SK-N-SH (cell line): ENCODE measurements around the gene DHX29.

Experiments used
- CTCF ChIP-seq: fragments of 200-600 bp; sonication (generic); IDR thresholded peaks from 2 replicates; pipeline ENCODE4 v1.6.1; 2017; ENCODE audit warnings: antibody characterized with exemption, mild to moderate bottlenecking, moderate library complexity
- ELF1 ChIP-seq: IDR thresholded peaks from 2 replicates; pipeline ENCODE4 v1.4.0; 2012
- EP300 ChIP-seq, 2 experiments: IDR thresholded peaks; 2 replicates each; pipeline versions ENCODE4 v1.4.0 to v1.6.1; 2012; ENCODE audit warnings: borderline replicate concordance in 1 of 2, low read depth in 1 of 2, low read length in 1 of 2
- EZH2phosphoT487 ChIP-seq: fragments of 200-600 bp; sonication (generic); IDR thresholded peaks from 2 replicates; pipeline ENCODE4 v1.6.1; 2017; ENCODE audit warnings: low read depth, mixed run types, mild to moderate bottlenecking, antibody characterized with exemption, moderate library complexity, borderline replicate concordance
- GABPA ChIP-seq: IDR thresholded peaks from 2 replicates; pipeline ENCODE4 v1.4.0; 2012; ENCODE audit warnings: low read depth, mild to moderate bottlenecking
- IRF3 ChIP-seq: fragments of 150-350 bp; IDR thresholded peaks from 2 replicates; pipeline ENCODE4 v1.6.1; 2016; ENCODE audit warnings: mild to moderate bottlenecking, low read depth, low read length
- MAX ChIP-seq: IDR thresholded peaks from 2 replicates; pipeline ENCODE4 v1.4.0; 2012; ENCODE audit warnings: low read depth
- POLR2AphosphoS5 ChIP-seq: IDR thresholded peaks from 2 replicates; pipeline ENCODE4 v1.6.1; 2012; ENCODE audit warnings: low read depth, low read length
- RCOR1 ChIP-seq: fragments of 150-350 bp; IDR thresholded peaks from 2 replicates; pipeline ENCODE4 v1.6.1; 2017; ENCODE audit warnings: antibody characterized with exemption, low read length
- RFX5 ChIP-seq: IDR thresholded peaks from 2 replicates; pipeline ENCODE4 v1.6.1; 2012; ENCODE audit warnings: mild to moderate bottlenecking, improper control_type of control experiment, low read length
- TAF1 ChIP-seq: IDR thresholded peaks from 2 replicates; pipeline ENCODE4 v1.6.1; 2012; ENCODE audit warnings: low read depth, mild to moderate bottlenecking, low read length, moderate library complexity, borderline replicate concordance
- TEAD4 ChIP-seq: IDR thresholded peaks from 2 replicates; pipeline ENCODE4 v1.4.0; 2012; ENCODE audit warnings: mild to moderate bottlenecking, borderline replicate concordance; ENCODE audit not compliant: insufficient read depth
- USF2 ChIP-seq: fragments of 150-350 bp; IDR thresholded peaks from 2 replicates; pipeline ENCODE4 v1.6.1; 2017; ENCODE audit warnings: antibody characterized with exemption, low read length, low read depth, borderline replicate concordance
- YY1 ChIP-seq: IDR thresholded peaks from 2 replicates; pipeline ENCODE4 v1.4.0; 2012; ENCODE audit warnings: low read depth, mild to moderate bottlenecking

GRCh38 chr5:55305345-55305744 lies 2.1 kb downstream of the DHX29 start:
- TF ChIP-seq RCOR1 (no peak), POLR2AphosphoS5 (no peak), CTCF (no peak), RFX5 (no peak), TAF1 (no peak), GABPA (no peak), TEAD4 (no peak), EZH2phosphoT487 (no peak), EP300 (IDR thresholded peaks at IDR 0.05; ENCODE audit: borderline replicate concordance in 1 of 2, low read depth in 1 of 2, low read length in 1 of 2) (no peak), IRF3 (no peak), USF2 (no peak), ELF1 (no peak), MAX (no peak), YY1 (no peak)
